A549 (cell line): ENCODE measurements around the gene ASTN1.

ENCODE experiments used
- CEBPB ChIP-seq, 2 experiments: fragments of >200 bp in 1 of 2; sonication (Bioruptor Twin) in 1 of 2; formaldehyde crosslinking in 1 of 2; IDR thresholded peaks; 2 replicates each; pipeline ENCODE4 v1.6.1; 2012 to 2016
- ESRRA ChIP-seq: fragments of 150-350 bp; IDR thresholded peaks from 2 replicates; pipeline ENCODE4 v1.6.1; 2014; ENCODE audit warnings: mild to moderate bottlenecking, low read length, borderline replicate concordance
- HDAC2 ChIP-seq: fragments of 200-600 bp; sonication (generic); IDR thresholded peaks from 2 replicates; pipeline ENCODE4 v1.6.1; 2016
- JUNB ChIP-seq: fragments of >200 bp; sonication (Bioruptor Twin); formaldehyde crosslinking; IDR thresholded peaks from 2 replicates; pipeline ENCODE4 v1.6.1; 2016
- TF ChIP-seq, protein P1 (sequence below): fragments of >200 bp; sonication (Bioruptor Twin); formaldehyde crosslinking; IDR thresholded peaks from 3 replicates; pipeline ENCODE4 v1.5.1; 2016

DNA sequence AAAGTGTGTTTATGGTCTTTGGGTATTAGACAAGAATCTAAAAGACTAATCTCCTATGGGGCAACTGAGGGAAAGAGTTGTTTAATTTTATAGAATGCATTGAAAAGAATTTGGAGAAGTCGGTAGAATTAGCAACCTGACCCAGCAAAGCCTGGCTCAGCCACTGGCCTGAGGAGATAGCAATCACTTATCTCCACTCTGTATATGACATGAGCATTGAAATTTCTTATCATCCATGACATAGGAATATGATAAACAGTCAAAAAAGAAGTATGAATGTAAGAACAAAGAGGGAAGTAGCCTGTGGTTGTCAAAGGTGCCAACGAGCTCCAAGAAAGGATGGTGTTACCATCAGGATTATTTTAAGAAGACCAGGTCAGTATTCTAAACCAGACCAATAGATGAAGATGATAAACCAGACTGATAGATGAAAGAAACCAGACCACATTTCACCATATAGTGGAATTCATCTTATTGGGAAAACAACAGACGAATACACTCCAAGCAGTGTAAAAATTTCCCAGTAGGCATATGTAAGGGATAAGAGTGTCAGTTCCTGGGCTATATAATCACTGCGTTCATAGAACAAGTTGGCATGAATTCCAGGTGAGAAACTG lies 35.7 kb downstream of the ASTN1 start:
- TF ChIP-seq, protein P1, sequence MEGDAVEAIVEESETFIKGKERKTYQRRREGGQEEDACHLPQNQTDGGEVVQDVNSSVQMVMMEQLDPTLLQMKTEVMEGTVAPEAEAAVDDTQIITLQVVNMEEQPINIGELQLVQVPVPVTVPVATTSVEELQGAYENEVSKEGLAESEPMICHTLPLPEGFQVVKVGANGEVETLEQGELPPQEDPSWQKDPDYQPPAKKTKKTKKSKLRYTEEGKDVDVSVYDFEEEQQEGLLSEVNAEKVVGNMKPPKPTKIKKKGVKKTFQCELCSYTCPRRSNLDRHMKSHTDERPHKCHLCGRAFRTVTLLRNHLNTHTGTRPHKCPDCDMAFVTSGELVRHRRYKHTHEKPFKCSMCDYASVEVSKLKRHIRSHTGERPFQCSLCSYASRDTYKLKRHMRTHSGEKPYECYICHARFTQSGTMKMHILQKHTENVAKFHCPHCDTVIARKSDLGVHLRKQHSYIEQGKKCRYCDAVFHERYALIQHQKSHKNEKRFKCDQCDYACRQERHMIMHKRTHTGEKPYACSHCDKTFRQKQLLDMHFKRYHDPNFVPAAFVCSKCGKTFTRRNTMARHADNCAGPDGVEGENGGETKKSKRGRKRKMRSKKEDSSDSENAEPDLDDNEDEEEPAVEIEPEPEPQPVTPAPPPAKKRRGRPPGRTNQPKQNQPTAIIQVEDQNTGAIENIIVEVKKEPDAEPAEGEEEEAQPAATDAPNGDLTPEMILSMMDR = no peak
- TF ChIP-seq HDAC2 (no peak), CEBPB (IDR thresholded peaks at IDR 0.05) (no peak), ESRRA (no peak), JUNB (no peak)
